Panc1 (cell line): Measurements from ENCODE around the gene SMAD7. TPM values are rescaled to one million over a fixed set of nuclear protein-coding genes. Genes with fewer than 3 reads are reported as not detected.

Source experiments
- ATAC-seq: fragments of 200-7000 bp; cut with Tn5 transposase; 2 replicates; pipeline ENCODE4 v1.9.1; 2020; ENCODE audit warnings: mild to moderate bottlenecking, moderate library complexity
- BruUV-seq: library from RNA; stranded (reverse); fragments of 400-500 nt; replicated peaks from 2 replicates; lab custom pipeline; 2021; lab: Mats Ljungman, UMichigan
- CTCF ChIA-PET: fragments of 300-600 bp; sonication (Branson Sonifier 250); formaldehyde crosslinking; loops from one replicate; lab custom pipeline; 2022; ENCODE audit warnings: antibody characterized with exemption; lab: Charles Lee
- POLR2A ChIA-PET: fragments of 300-600 bp; sonication (Branson Sonifier 250); formaldehyde crosslinking; loops from one replicate; lab custom pipeline; 2022; ENCODE audit warnings: antibody characterized with exemption; lab: Charles Lee
- DNase-seq: peaks from one replicate; pipeline ENCODE4 v3.0.0-alpha.2; 2010; ENCODE audit warnings: low read depth, low spot score
- H3K27ac ChIP-seq: 2 replicates; pipeline ENCODE4 v1.5.1; 2011; ENCODE audit warnings: mild to moderate bottlenecking, low read length, inconsistent platforms
- H3K27me3 ChIP-seq: fragments of 200-500 bp; sonication (Bioruptor generic); 2 replicates; pipeline ENCODE4 v1.6.0; 2014; ENCODE audit warnings: low read length, inconsistent platforms; ENCODE audit not compliant: control insufficient read depth, insufficient read depth
- H3K36me3 ChIP-seq: fragments of 200-500 bp; sonication (Bioruptor generic); 2 replicates; pipeline ENCODE4 v1.5.1; 2014; ENCODE audit warnings: inconsistent platforms, mild to moderate bottlenecking, low read length, moderate library complexity; ENCODE audit not compliant: control insufficient read depth, insufficient read depth
- H3K4me1 ChIP-seq: 2 replicates; pipeline ENCODE4 v1.5.1; 2011; ENCODE audit warnings: inconsistent platforms, mild to moderate bottlenecking, low read length, moderate library complexity; ENCODE audit not compliant: control insufficient read depth, insufficient read depth
- H3K4me3 ChIP-seq, 2 experiments: 2 replicates each; pipeline ENCODE4 v1.5.1; 2011 to 2012; ENCODE audit warnings: low read depth in 2 of 2, low read length in 2 of 2, mild to moderate bottlenecking in 2 of 2, inconsistent platforms in 1 of 2, moderate library complexity in 1 of 2
- H3K9me3 ChIP-seq: fragments of 200-500 bp; sonication (Bioruptor generic); 2 replicates; pipeline ENCODE4 v1.5.1; 2014; ENCODE audit warnings: low read depth, mild to moderate bottlenecking, inconsistent platforms, low read length, moderate library complexity; ENCODE audit not compliant: control insufficient read depth, insufficient read depth
- POLR2AphosphoS5 ChIP-seq: IDR thresholded peaks from 2 replicates; pipeline ENCODE4 v1.6.1; 2012; ENCODE audit warnings: mild to moderate bottlenecking, low read depth, low read length, moderate library complexity
- SIN3A ChIP-seq: IDR thresholded peaks from 2 replicates; pipeline ENCODE4 v1.6.1; 2012; ENCODE audit warnings: low read depth, mild to moderate bottlenecking, low read length, moderate library complexity, borderline replicate concordance; ENCODE audit not compliant: insufficient read depth
- TCF7L2 ChIP-seq: IDR thresholded peaks from 2 replicates; pipeline ENCODE4 v1.6.1; 2011; ENCODE audit warnings: mild to moderate bottlenecking, low read depth, low read length, inconsistent platforms
- in situ Hi-C: cut with HindIII; loops from 2 replicates; pipeline ENCODE4 v1.10.0; 2016; ENCODE audit warnings: low sequenced_read_pairs, low pct_unique_long_range_greater_than_20kb
- intact Hi-C: fragments of 100-400 bp; cut with micrococcal nuclease; formaldehyde crosslinking; loops from one replicate; pipeline ENCODE4 v1.10.0; 2022; ENCODE audit not compliant: unreplicated experiment
- total RNA-seq: library from RNA; stranded (reverse); gene quantifications from one replicate; pipeline ENCODE4 v1.2.1, GENCODE V29; 2021; ENCODE audit not compliant: unreplicated experiment
- TF ChIP-seq, protein P1 (sequence below): fragments of 450-650 bp; IDR thresholded peaks from 2 replicates; pipeline ENCODE4 v1.5.1; 2017; ENCODE audit warnings: mild to moderate bottlenecking
- TF ChIP-seq, protein P2 (sequence below), 2 experiments: IDR thresholded peaks; 2 replicates each; pipeline ENCODE4 v1.6.1; 2011 to 2012; ENCODE audit warnings: low read depth in 2 of 2, control low read depth in 1 of 2, low read length in 1 of 2, mild to moderate bottlenecking in 1 of 2, moderate library complexity in 1 of 2; ENCODE audit not compliant: insufficient read depth in 1 of 2

Gene SMAD7
- total RNA-seq, 1 experiment from 2014 or later, result 21.3 TPM

DNA sequence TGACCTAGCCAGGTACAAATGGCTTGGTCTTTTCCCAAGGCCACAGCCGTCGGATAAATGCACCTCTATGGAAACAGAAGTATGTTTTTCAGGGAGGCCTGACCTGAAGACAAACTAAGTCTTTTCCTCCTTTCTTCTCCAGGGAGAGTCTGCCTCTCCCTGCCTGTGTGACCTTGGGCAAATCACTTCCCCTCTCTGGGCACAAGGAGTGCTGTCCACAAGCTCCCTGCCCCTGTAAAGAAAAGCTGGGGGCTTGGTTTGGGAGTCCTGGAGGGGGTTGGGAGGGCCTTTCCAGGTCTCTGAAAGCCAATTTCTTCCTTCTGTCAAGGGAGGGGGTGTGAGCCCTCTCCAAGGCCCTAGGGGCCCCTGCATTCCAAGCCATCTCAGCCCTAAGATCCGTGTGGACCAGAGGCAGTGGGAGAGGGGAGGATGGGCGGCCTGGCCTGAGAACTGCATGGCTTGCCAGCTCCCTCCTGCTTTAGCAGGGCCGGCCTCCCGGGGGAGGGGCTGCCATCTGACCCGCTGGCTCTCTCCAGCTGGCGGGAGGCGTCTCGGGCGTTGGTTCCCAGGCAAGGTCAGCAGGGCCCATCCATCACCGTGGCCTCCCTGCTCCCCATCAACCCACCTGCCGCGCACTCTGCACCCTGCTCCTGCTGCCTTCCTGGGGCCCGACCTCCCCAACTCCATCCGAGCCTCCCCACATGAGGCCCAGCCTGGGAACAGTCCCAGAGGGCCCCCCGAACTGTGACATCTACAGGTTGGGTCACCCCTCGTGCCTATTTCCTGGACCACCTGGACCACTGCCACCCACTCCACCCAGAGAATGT, 61.4 kb downstream of the SMAD7 start:
- BruUV-seq, result no TSS peak
- Histone ChIP-seq H3K4me3 (no peak overlapping the region), H3K4me1 (peaks cover 3% of the 10 kb centered on the region; the same call in 1 of the 2 replicates), H3K27ac (no peak overlapping the region), H3K27me3 (no peaks in the 10 kb centered on the region), H3K9me3 (no peaks in the 10 kb centered on the region), H3K36me3 (no peaks in the 10 kb centered on the region)
- in situ Hi-C loops (no loop called here), intact Hi-C loops (no loop called here)
- ChIA-PET POLR2A (no interaction called here), CTCF (interaction anchor here (0.5 kb wide), 1 partner anchor 63 kb away, joined by 4 read pairs; no protein-coding TSS in a partner anchor)
- ATAC-seq (no peak), DNase-seq (no peak)
- no peak for TF ChIP-seq TCF7L2
- no peak for TF ChIP-seq SIN3A
- TF ChIP-seq, protein P1, sequence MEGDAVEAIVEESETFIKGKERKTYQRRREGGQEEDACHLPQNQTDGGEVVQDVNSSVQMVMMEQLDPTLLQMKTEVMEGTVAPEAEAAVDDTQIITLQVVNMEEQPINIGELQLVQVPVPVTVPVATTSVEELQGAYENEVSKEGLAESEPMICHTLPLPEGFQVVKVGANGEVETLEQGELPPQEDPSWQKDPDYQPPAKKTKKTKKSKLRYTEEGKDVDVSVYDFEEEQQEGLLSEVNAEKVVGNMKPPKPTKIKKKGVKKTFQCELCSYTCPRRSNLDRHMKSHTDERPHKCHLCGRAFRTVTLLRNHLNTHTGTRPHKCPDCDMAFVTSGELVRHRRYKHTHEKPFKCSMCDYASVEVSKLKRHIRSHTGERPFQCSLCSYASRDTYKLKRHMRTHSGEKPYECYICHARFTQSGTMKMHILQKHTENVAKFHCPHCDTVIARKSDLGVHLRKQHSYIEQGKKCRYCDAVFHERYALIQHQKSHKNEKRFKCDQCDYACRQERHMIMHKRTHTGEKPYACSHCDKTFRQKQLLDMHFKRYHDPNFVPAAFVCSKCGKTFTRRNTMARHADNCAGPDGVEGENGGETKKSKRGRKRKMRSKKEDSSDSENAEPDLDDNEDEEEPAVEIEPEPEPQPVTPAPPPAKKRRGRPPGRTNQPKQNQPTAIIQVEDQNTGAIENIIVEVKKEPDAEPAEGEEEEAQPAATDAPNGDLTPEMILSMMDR, result no peak
- TF ChIP-seq, protein P2, sequence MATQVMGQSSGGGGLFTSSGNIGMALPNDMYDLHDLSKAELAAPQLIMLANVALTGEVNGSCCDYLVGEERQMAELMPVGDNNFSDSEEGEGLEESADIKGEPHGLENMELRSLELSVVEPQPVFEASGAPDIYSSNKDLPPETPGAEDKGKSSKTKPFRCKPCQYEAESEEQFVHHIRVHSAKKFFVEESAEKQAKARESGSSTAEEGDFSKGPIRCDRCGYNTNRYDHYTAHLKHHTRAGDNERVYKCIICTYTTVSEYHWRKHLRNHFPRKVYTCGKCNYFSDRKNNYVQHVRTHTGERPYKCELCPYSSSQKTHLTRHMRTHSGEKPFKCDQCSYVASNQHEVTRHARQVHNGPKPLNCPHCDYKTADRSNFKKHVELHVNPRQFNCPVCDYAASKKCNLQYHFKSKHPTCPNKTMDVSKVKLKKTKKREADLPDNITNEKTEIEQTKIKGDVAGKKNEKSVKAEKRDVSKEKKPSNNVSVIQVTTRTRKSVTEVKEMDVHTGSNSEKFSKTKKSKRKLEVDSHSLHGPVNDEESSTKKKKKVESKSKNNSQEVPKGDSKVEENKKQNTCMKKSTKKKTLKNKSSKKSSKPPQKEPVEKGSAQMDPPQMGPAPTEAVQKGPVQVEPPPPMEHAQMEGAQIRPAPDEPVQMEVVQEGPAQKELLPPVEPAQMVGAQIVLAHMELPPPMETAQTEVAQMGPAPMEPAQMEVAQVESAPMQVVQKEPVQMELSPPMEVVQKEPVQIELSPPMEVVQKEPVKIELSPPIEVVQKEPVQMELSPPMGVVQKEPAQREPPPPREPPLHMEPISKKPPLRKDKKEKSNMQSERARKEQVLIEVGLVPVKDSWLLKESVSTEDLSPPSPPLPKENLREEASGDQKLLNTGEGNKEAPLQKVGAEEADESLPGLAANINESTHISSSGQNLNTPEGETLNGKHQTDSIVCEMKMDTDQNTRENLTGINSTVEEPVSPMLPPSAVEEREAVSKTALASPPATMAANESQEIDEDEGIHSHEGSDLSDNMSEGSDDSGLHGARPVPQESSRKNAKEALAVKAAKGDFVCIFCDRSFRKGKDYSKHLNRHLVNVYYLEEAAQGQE (IDR thresholded peaks at IDR 0.05; ENCODE audit: insufficient read depth in 1 of 2, low read depth in 2 of 2, low read length in 1 of 2), result no peak
- no peak for TF ChIP-seq POLR2AphosphoS5

DNA sequence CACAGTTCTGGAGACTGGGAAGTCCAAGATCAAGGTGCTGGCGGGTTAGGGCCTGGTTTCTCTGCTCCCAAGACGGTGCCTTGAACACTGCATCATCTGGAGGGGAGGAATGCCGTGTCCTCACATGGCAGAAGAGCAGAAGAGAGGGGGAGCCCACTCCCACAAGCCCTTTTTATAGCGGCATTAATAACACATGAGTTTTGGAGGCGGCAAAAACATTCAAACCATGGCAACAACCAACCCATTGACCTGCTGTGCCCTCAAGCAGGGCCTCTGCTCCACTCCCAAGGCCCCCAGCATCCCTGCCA, 62.0 kb downstream of the SMAD7 start:
- Histone ChIP-seq H3K4me3 (no peak overlapping the region), H3K27me3 (no peaks in the 10 kb centered on the region), H3K27ac (no peak overlapping the region), H3K4me1 (peaks cover 3% of the 10 kb centered on the region; the same call in 1 of the 2 replicates), H3K36me3 (no peaks in the 10 kb centered on the region), H3K9me3 (no peaks in the 10 kb centered on the region)
- ChIA-PET CTCF (no interaction called here), POLR2A (no interaction called here)
- no peak for DNase-seq
- intact Hi-C loops (no loop called here), in situ Hi-C loops (no loop called here)
- TF ChIP-seq, protein P2 (IDR thresholded peaks at IDR 0.05; ENCODE audit: insufficient read depth in 1 of 2, low read depth in 2 of 2, low read length in 1 of 2), result no peak
- no peak for TF ChIP-seq SIN3A
- TF ChIP-seq TCF7L2, result no peak
- no peak for TF ChIP-seq POLR2AphosphoS5
- TF ChIP-seq, protein P1, result no peak
- no peak for ATAC-seq
- BruUV-seq, result no TSS peak
